ENCODE results near the gene FHL2. TPM values are rescaled to one million over a fixed set of nuclear protein-coding genes. Genes with fewer than 3 reads are reported as not detected.

Gene FHL2
- total RNA-seq, 1 donor from 2014 or later, result 42.0 TPM

Other genes starting within 250 kb of the FHL2 start
- gene GPR45, start 157.3 kb downstream of the FHL2 start, total RNA-seq, result not detected in 2 replicates
- 47.8 and 75.1 TPM in 2 replicates for gene TGFBRAP1, start 69.3 kb downstream of the FHL2 start, total RNA-seq
- 18.4 and 18.8 TPM in 2 replicates for gene C2orf49, start 61.5 kb downstream of the FHL2 start, total RNA-seq